GM21825 (cell line): Measurements from ENCODE around the gene DSCAML1.
"Not testable (repeated sequence)": the region's sequence is repeated elsewhere in the genome, so short reads cannot be mapped to it uniquely, and the experiment has no call there.

Experiments
- ATAC-seq: cut with Tn5 transposase; IDR thresholded peaks from one replicate; pipeline ENCODE4 v1.9.1; 2021; ENCODE audit warnings: mild to moderate bottlenecking, moderate library complexity; ENCODE audit not compliant: unreplicated experiment

The DSCAML1 gene

DNA sequence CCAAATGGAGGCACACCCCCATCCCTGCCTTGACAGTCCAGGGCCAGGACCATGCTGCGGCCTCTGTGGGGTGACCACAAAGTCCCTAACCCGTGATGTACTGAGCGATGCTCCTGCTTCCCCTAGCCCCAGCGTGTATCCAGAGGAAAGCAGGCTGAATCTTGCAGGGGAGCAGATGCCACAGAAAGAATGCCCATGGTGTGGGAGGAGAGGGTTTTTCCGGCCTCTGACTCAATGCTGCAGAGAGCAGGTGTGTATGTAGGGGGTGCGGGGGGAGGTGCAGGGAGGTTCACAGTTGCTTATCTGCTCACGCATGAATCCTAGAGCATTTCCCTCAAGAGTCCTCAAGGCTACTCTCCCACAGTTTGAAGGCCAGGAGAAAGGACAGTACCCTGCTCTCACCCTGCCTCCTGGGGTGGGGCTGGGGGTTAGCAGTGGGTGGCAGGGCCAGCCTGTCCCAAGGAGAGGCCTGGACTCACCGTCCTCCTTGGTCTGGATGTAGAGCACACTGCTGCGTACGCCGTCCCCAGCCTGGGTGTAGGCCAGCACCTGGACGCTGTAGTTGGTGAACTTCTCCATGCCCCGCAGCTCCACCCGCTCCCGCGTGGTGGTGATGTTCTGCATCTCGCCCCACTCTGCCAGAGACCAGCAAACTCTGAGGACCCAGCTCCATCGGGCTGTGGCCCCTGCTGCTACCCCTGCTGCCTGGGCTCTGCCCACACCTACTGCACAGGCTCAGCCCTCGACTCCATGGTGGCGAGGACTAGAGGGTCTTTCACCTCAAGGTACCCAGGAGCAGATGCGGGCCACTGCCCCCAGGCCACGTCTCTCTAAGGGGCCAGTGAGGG, 338.5 kb downstream of the DSCAML1 start:
- ATAC-seq = no peak

DNA sequence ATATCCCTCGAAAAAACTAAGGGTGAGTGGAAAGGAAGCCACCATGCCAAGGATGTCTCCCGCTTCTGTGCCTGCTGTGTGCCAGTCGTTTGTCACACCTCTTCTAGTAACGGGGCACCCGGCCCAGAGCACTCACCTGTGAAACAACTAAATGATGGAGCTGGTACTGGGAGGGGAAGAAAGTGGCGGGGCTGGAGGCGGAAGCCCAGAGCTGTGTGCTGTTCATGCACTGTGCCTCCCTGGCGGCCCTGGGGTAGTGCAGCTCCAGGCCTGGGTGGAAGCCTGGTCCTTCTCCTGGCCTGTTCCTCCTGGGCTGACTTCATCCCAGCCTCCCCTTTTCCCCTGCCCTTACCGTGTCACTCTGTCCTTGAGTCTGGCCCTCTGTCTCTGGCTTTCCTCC, 339.2 kb downstream of the DSCAML1 start:
- ATAC-seq = no peak

DNA sequence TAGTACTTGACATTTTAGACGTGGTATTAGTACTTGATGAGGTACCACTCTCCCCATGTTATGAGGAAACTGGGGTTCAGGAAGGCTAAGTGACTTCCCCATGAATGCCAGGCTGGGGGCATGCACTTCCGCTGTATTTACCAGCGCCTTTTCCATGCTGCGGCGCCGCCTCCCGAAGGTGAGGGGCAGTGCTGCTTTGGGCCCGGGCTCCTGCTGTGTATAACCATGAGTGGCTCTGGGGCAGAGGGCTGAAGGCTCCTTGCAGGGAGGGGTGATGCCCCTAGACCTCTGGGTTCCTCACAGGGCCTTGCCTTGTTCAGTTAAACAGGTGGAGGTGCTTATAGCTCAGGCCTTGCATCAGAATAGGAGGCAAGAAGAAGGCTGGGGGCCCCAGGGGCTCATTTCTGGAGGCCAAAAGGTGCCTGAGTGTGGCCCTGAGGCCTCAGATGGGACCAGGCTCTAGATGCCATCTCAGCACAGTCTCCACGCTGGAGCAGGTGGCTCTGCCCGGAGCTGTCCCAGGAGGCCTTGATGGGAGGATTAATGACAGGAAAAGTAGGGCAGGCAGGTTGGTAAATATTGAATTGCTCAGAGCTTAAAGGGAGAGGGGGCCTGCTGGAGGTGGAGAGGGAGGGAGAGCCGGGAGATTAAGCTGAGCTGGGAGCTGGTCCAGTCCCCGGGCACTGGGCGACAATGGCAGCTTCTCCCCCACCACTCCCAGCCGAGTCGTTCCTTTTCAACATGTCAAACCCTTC, 339.8 kb downstream of the DSCAML1 start:
- ATAC-seq = no peak

DNA sequence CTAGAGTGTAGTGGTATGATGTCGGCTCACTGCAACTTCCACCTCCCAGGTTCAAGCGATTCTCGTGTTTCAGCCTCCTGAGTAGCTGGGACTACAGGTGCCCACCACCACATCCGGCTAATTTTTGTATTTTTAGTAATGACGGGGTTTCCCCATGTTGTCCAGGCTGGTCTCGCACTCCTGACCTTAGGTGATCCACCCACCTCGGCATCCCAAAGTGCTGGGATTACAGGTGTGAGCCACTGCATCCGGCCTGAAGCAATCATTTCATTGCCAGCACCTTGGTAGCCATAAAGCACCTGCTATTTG, 340.3 kb downstream of the DSCAML1 start:
- not testable (repeated sequence) for ATAC-seq

DNA sequence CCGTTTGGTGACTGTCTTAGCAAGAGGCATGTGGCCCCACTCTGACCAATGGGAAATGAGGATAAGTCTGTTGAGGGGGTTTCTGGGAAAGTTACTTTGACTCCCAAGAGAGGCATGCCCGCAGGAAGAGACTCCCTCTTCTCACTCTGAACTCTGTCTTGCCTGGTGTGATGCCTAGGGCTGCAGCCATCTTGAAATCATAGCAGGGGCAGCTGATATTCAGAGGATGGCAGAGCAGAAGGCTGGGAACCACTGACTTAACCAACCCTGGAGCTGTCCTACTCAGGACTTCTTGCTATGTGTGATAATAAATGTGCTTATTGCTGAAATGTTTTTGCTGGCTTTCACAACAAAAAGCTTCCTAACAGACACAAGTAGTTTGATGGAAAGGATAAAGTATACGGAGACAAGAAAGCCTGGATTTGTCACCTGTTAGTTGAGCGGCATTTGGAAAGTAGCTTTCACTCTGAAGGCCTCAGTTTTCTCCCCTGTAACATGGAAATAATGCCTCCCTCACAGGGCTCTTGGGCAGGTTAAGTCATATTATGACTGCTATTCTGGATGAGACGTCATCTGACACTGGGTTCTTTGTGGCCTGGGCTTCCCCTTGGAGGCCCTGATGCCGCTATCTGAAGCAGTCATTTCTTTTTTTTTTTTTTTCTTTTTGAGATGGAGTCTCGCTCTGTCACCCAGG, 340.8 kb downstream of the DSCAML1 start:
- ATAC-seq = no peak

DNA sequence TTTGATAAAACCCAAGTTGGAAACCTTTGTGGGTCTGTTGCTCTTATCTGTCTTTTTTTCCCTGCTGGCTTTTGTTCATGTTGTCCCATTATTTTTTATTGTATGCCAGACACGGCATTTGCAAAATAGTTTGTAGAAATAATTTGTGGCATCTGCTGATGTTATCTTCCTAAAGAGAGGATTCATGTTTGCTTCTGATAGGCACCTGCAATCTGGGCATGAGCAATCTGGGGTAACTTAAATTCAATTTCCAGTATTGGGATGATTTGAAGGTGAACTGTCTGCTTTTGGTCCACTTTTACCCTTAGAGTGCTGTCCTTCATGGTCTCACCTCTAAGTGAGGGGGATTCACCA, 342.5 kb downstream of the DSCAML1 start:
- ATAC-seq = no peak

DNA sequence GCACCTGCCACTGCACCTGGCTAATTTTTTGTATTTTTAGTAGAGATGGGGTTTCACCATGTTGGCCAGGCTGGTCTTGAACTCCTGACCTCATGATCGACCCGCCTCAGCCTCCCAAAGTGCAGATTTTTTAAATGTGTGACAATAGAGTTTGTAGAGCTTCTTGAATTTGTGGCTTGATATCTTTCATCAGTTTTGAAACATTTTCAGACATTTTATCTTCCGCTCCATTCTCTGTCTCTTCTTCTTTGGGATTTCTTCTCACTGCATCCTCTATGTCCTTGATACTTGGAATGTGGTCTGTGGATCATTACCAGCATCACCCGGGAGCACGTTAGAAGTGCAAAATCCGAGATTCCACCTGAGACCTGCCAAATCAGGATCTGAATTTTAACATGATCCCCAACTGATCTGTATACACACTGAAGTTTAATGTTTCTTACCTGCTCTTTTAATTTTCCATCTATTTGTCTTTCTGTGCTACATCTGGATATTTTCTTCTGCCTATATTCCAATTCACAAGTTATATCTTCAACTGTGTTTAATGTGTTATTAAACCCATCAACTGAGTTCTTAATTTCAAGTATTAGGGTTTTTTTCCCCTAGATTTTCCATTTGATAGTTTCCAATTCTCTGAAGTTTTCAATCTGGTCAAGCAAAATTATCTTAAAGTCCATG, 343.0 kb downstream of the DSCAML1 start:
- no peak for ATAC-seq

DNA sequence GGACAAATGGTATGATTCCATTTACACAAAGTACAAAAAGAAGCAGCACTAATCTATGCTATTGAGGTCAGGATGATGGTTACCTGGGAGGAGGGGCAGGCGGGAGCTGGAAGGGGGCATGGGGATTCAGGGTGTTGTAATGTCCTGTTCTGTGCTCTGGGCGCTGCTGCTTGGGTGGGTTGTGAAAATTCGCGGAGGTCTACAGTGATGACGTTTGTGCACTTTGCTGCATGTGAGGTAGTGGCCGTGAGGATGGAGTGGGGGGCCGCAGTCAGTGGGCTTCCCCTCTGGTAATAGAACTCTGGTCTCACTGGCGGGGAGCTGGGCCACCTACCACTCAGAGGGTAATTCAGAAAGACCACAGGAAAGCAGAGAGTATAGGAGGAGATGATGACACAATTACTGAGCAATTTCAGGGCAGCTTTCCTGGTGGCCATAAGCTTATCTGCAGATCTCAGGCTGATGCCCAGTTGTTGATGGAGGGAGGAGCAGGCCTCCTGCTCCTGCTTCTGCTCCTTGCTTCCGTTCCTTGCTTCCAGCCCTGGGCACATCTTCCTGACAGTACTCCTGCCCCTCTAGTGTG, 347.8 kb downstream of the DSCAML1 start:
- no peak for ATAC-seq

DNA sequence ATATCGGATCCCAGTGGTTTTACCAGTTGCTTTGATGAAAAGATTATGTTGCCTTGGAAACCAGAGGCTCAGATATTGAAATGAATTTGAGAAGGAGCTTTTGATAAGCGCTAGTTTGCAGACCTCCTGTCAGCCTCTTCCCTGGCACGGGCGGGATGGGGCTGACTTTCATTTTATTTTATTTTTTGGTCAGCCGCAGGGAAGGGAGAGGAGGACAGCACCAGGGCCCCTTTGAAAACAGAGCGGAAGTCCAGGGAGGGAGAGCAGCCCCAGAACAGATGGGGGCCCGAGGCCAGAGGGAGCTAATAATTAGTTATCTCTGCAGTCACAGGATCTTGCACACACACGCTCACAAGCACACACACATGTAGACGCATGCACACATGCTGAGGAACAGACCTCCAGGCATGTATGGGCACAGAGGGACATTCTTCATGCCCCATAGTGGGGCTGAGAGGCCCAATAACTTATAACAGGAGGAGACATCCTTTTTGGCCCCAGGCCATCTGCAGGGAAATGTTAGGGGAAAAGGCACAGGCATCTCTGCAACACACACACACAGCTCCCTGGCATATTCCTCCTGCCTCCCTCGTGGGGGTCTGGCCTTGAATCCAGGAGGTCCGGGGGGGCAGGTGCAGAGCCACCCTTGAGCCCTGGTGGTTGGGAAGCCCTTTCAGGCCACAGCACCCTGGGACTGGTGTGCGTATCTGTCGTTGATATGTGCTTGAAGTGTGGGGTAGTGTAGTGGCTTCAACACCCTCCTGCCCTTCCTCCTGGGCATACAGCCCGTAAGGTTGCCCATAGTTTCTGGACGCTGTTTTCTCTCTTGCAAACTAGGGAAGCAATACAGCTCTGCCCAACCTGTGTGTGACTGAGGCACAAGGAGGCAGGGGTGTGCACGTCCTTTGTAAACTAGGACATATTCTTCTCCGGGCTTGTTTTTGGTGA, 352.0 kb downstream of the DSCAML1 start:
- no peak for ATAC-seq

DNA sequence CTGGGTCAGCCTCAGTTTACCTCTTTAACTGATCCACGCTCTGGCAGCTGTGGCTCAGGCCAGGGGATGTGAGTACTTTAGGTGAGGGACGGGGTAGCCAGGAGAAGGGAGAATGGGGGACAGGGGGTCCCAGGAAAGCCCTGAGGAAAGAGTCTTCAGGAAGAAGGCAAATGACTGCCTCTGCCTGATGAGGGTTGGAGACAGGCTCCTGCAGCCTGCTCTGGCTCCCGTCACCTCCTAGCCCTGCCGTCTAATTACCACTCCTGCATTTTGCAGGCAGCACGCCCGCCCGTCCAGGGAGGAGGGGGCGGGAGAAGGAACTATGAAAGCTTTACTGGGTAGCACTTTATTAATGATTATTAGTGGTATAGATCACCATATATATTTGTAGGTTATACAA, 352.8 kb downstream of the DSCAML1 start:
- ATAC-seq = no peak

DNA sequence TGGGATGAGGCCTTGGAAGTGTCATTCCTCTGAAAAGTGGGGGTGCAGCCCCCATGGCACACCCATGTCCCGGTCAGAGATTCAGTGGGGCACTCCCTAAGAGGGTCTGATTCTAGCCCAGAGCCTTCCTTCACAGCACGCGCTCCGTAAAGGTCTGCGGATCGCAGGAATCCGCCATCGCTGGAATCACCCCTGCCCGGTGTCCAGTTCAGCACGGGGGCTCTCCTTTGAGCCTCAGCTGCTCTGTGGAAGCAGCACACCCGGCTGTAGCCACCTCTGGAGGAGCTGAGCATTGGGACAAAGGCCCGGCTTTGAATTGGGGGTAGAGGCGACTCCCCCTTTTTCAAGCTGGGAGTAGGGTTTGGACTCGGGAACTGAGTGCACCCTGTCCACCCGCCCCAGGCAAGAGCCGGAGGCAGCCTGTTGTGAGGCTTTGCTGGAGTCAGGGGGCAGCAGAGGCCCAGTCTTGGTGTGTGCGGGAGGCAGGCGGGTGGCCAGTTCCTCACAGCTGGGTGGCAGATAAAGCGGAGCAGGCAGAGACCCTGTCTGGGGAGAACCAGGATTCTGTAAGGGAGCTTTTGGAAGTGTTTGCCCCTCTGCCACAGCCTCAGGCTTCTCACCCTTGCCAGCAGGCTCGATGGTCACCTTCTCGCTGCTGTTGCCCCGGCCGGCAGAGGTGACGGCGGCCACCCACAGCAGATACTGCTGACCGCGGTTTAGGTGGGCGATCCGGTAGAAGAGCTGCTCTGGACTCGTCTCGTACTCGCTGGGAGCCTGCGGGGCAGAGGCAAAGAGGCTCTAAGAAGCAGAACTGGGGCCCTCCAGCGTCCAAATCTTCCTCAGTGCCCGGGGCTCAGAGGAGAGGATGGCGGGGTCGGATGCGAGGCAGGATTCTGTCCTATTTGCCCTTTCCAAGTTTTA, 353.5 kb downstream of the DSCAML1 start:
- no peak for ATAC-seq

DNA sequence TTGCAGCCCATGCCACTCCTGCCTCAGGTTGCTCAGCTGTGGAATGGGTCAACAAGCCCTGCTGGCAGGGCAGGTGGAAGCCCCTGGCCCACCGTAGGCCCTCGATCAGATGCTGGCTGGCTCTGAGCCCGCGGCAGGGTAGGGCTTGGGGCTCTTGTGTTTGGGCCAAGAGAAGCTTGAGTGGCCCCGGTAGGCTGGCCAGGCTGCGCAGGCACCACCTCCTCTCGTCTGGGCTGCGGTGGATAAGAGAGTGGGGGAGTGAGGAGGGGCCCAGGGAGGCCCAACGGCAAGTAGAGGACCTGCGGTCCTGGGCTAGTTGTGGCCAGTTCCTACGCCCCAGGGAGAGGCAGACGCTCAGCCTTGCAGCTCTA, 354.2 kb downstream of the DSCAML1 start:
- no peak for ATAC-seq

DNA sequence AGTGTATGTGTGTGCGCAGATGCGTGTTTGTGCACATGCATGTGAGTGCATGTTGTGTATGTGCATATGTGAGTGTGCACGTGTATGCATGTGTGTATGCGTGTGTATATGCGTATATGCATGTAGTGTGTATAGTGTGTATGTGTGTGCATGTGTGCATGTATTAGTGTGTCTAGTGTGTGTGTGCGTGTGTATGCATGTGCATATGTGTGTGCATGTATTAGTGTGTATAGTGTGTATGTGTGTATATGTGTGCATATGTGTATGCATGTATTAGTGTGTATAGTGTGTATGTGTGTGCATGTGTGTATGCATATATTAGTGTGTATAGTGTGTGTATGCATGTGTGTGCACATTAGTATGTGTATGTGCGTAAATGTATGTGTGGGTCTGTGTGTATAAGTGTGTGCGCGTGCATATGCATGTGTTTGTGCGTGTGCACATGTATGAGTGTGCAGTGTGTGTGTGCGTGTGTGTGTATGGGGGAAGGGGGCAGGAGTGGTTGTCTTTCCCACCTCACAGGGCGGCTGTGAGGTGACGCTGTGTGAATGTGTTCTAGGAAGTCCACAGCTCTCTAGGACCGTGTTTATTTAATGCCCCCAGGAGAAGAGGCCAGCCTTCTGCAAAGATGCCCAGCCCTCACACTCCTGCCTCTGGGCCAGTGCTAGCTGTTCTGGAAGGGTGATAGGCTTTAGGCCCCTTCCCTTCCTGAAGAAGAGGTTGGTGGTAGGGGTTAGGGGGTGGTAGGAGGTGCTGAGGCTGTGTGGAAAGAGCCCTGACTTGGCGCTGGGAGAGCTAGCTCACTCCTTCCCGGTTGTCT, 354.8 kb downstream of the DSCAML1 start:
- ATAC-seq = no peak

DNA sequence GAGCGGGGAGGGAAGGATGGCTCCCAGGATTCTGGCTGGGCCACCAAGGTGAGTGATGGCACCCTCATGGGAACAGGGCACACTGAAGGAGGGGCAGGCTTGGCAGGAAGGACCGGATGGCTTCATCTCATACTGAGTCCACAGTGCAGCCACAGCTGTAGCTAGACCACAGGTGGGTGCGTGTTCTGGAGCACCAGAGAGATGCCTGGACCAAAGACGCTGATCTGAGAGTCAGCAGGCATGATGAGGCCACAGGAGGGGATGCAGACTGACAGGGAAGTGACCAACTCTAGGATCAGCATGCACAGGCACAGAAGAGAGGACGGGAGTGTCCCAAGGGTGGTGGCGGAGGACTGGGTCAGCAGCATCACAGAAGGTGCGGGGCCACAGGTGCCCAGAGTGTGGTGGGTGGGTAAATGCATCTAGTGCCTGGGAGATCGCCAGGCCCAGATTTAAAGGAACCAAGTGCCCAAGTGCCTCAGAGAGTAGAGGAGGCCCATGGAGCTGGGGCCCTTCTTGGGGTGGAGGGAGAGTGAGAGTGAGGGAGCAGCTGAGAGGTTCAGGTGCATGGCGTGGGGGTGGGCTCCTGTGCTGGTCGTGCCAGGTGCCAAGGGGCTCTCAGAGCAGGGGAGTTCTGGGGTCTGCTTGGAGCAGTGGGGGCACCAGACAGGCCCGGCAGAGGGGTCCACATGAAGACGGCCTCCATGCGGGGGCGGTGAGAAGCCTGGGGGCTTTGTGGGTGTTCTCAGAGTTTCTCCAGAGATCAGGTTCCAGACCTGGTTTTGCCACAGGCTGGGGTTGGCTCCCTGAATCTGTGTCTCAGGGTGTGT, 355.7 kb downstream of the DSCAML1 start:
- no peak for ATAC-seq

DNA sequence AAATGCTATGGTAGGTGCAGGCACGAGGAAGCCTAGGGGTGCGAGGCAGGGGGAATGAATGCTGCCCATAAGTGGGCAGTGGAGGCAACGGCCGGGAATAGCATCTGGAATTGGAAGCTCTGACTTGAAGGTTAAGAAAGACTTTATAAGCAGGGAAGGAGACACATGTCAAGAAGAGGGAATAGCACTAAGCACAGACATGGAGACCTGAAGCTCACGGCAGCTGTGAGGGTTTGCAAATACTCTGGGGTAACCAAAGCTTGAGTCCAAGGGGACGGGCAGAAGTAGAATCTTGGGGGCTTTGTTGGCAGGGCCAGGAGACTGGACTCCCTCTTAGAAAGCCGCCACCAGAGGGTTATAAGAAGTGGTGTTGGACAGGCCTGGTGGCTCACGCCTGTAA, 356.8 kb downstream of the DSCAML1 start:
- ATAC-seq = no peak

DNA sequence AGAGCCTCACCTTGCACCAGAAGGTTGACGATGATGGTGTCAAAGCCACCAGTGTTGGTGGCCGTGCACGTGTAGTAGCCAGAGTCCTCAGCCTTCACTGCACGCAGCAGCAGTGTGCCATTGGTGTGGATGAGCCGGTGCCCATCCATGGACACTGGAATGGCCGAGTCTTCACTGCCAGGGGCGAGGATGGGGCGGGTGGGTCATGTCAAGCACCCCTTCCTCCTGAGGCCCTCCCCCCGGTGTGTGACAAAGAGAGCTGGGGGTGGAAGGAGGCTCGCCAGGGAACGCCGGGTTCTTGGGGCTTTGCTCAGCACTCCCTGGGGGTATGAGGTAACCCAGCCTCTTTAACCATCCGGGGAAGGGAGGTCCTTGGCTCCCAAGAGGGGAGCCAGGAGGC, 357.8 kb downstream of the DSCAML1 start:
- no peak for ATAC-seq

DNA sequence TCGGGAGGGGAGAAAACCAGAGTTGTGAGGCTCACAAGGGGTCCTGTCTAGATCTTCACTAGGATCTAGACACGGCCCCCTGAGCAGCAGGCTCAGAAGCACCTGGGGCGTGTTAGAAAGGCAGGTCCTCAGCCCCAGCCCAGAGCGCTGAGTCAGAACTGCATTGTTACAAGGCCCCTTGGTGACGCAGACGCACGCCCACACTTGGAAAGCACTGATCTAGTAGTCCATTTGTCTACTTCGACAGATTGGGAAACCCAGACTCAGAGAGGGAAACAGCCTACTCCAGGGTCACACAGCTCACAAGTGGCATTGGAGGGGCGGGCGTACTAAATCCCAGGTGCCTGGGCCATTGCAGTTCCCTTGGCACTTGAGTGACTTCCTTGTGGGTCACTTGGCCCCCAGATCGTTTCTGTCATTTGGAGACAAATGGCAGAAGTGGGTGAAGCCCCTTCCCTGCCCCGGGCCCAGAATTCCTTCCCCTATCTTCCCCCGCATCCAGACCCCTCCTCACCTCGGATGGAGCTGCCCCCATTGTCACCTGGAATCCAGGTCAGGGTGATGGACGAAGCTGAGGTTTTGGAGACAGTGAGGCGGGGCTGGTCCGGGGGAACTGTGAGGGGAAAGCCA, 358.5 kb downstream of the DSCAML1 start:
- ATAC-seq = no peak
